CD4-positive, alpha-beta T cell (primary cell): Measurements from ENCODE around the gene BMF. TPM values are rescaled to one million over a fixed set of nuclear protein-coding genes. Genes with fewer than 3 reads are reported as not detected.

ENCODE experiments used
- ATAC-seq: fragments of 200-7000 bp; cut with Tn5 transposase; one replicate; pipeline ENCODE4 v1.10.0; 2022; ENCODE audit warnings: mild to moderate bottlenecking; ENCODE audit not compliant: poor library complexity
- CTCF ChIA-PET: fragments of 350-600 bp; sonication (Branson Sonifier 250); formaldehyde crosslinking; loops from one replicate; lab custom pipeline; 2021; ENCODE audit warnings: antibody characterized with exemption, inconsistent platforms; lab: Charles Lee
- POLR2A ChIA-PET: fragments of 350-600 bp; sonication (Branson Sonifier 250); formaldehyde crosslinking; loops from one replicate; lab custom pipeline; 2021; ENCODE audit warnings: antibody characterized with exemption, inconsistent platforms; lab: Charles Lee
- DNase-seq, 14 experiments: peaks; one replicate each; pipeline ENCODE4 v3.0.0-alpha.2; 2013 to 2020; ENCODE audit warnings: mixed read lengths in 2 of 14
- H3K27ac ChIP-seq, 2 donors: one replicate each; pipeline versions ENCODE4 v1.5.1 to v1.7.0; 2013; ENCODE audit warnings: low read length in 2 of 2, low read depth in 1 of 2, mild to moderate bottlenecking in 1 of 2
- H3K27me3 ChIP-seq, 2 experiments: 1 replicate in 1 of 2; 2 replicates in 1 of 2; pipeline versions ENCODE4 v1.6.1 to v1.7.0; 2013; ENCODE audit warnings: low read length in 2 of 2, control low read depth in 1 of 2, mild to moderate bottlenecking in 1 of 2, moderate library complexity in 1 of 2; ENCODE audit not compliant: insufficient read depth in 2 of 2, control insufficient read depth in 1 of 2
- H3K36me3 ChIP-seq: one replicate; pipeline ENCODE4 v1.6.1; 2013; ENCODE audit warnings: low read length, control low read depth; ENCODE audit not compliant: insufficient read depth
- H3K4me1 ChIP-seq: one replicate; pipeline ENCODE4 v1.6.1; 2013; ENCODE audit warnings: low read length, control low read depth; ENCODE audit not compliant: insufficient read depth
- H3K4me3 ChIP-seq: one replicate; pipeline ENCODE4 v1.5.1; 2013; ENCODE audit warnings: mild to moderate bottlenecking, low read length, moderate library complexity
- H3K9me3 ChIP-seq, 2 experiments: 1 replicate in 1 of 2; 2 replicates in 1 of 2; pipeline versions ENCODE4 v1.6.1 to v1.7.0; 2013; ENCODE audit warnings: low read length in 2 of 2, mild to moderate bottlenecking in 2 of 2, control low read depth in 1 of 2, moderate library complexity in 1 of 2; ENCODE audit not compliant: control insufficient read depth in 1 of 2, insufficient read depth in 1 of 2
- H3K27ac Mint-ChIP-seq: one replicate; pipeline ENCODE4 v1.8.0; 2020; ENCODE audit warnings: mixed read lengths
- H3K27me3 Mint-ChIP-seq: one replicate; pipeline ENCODE4 v1.8.0; 2021; ENCODE audit warnings: mixed read lengths
- H3K36me3 Mint-ChIP-seq: one replicate; pipeline ENCODE4 v1.8.0; 2021; ENCODE audit warnings: low read depth, mixed read lengths
- H3K4me1 Mint-ChIP-seq: one replicate; pipeline ENCODE4 v1.8.0; 2021; ENCODE audit warnings: low read depth, mixed read lengths
- H3K4me3 Mint-ChIP-seq: one replicate; pipeline ENCODE4 v1.8.0; 2020; ENCODE audit warnings: mild to moderate bottlenecking, mixed read lengths
- H3K9me3 Mint-ChIP-seq: one replicate; pipeline ENCODE4 v1.8.0; 2020; ENCODE audit warnings: mixed read lengths
- CTCF ChIP-seq: fragments of 200-600 bp; IDR thresholded peaks from one replicate; pipeline ENCODE4 v1.8.0; 2022; ENCODE audit warnings: antibody characterized with exemption, mild to moderate bottlenecking
- intact Hi-C, 2 experiments: fragments of 100-400 bp; cut with DNase I in 1 of 2; cut with micrococcal nuclease in 1 of 2; formaldehyde crosslinking; loops; one replicate each; pipeline versions ENCODE4 v1.15.1 to v1.9.0; 2023 to 2025; cut with DNase I, micrococcal nuclease
- total RNA-seq, 174 experiments: library from RNA in 2 of 174; stranded (reverse) in 2 of 174; gene quantifications; one replicate each; pipeline ENCODE4 v1.2.3 and lab custom pipeline; 2021 to 2026

Gene BMF
- total RNA-seq, 2 experiments from 2014 or later, result 13.5 to 13.9 TPM

- no peak overlapping the region for H3K4me3 ChIP-seq
- peak overlapping the region; percentile 3 to 71 for H3K27ac ChIP-seq
- ATAC-seq (no peak), DNase-seq (peak in 3 of 14 experiments; percentile 10 to 58 (median 41))
- Mint-ChIP-seq H3K36me3 (no peaks in the 10 kb centered on the region), H3K27me3 (no peaks in the 10 kb centered on the region), H3K27ac (peak overlapping the region; percentile 88), H3K4me3 (no peak overlapping the region), H3K9me3 (no peaks in the 10 kb centered on the region), H3K4me1 (peaks cover 62% of the 10 kb centered on the region)
- no peak for TF ChIP-seq CTCF
- no peaks in the 10 kb centered on the region for H3K27me3 ChIP-seq
- POLR2A ChIA-PET, result interaction anchor here (0.6 to 5.7 kb wide), 7 partner anchors 7 to 227 kb away, joined by 3 to 53 read pairs (median 7); partner anchors contain the start of genes BMF and SRP14
- H3K9me3 ChIP-seq, result no peaks in the 10 kb centered on the region
- peaks cover 56% of the 10 kb centered on the region for H3K4me1 ChIP-seq
- no peaks in the 10 kb centered on the region for H3K36me3 ChIP-seq
- CTCF ChIA-PET, result interaction anchor here (1.0 to 7.1 kb wide), 6 partner anchors 11 to 321 kb away, joined by 3 to 67 read pairs (median 4); partner anchors contain the start of gene BMF
- intact Hi-C loops, result loop anchor here (2.0 to 10.0 kb wide), 3 partner anchors 62 to 262 kb away; partner anchors contain the start of genes BMF (in 1 of the 2) and FSIP1 (in 1 of the 2)
These were observed 61.8 kb downstream of the BMF start for GRCh38 chr15:40046721-40047414.

GRCh38 chr15:40045572-40046217 is 63.0 kb downstream of the BMF start:
- H3K9me3 ChIP-seq, result no peaks in the 10 kb centered on the region
- no peak overlapping the region for H3K4me3 ChIP-seq
- Mint-ChIP-seq H3K27ac (peak overlapping the region; percentile 70), H3K36me3 (no peaks in the 10 kb centered on the region), H3K4me3 (no peak overlapping the region), H3K9me3 (no peaks in the 10 kb centered on the region), H3K27me3 (no peaks in the 10 kb centered on the region), H3K4me1 (peaks cover 64% of the 10 kb centered on the region)
- peaks cover 57% of the 10 kb centered on the region for H3K4me1 ChIP-seq
- H3K27ac ChIP-seq, result no peak overlapping the region
- DNase-seq (peak in 1 of 14 experiments; percentile 9), ATAC-seq (no peak)
- H3K27me3 ChIP-seq, result no peaks in the 10 kb centered on the region
- H3K36me3 ChIP-seq, result no peaks in the 10 kb centered on the region
- TF ChIP-seq CTCF, result no peak
- POLR2A ChIA-PET, result interaction anchor here (0.8 to 5.7 kb wide), 4 partner anchors 11 to 62 kb away, joined by 3 to 53 read pairs (median 4); partner anchors contain the start of gene BMF
- intact Hi-C loops, result loop anchor here (1.0 to 10.0 kb wide), 5 partner anchors 63 to 261 kb away; partner anchors contain the start of genes BMF (in 1 of the 2) and FSIP1 (in 1 of the 2)
- CTCF ChIA-PET, result interaction anchor here (0.6 to 7.1 kb wide), 9 partner anchors 9 to 292 kb away, joined by 3 to 67 read pairs (median 4); partner anchors contain the start of genes BMF and PLCB2
